Activated B cell treated with CpG ODN at 0.5 μM for 24 hours (primary cell): ENCODE data around the gene ARAP3. TPM values are rescaled to one million over a fixed set of nuclear protein-coding genes. Genes with fewer than 3 reads are reported as not detected.
A peak's percentile ranks its signal among the peaks of the same experiment; 100 is the strongest.

Experiments used
- ATAC-seq: fragments of 200-7000 bp; cut with Tn5 transposase; one replicate; pipeline ENCODE4 v1.10.0; 2021; ENCODE audit warnings: low read depth, mild to moderate bottlenecking, moderate library complexity
- CTCF ChIA-PET: fragments of 350-600 bp; sonication (Branson Sonifier 250); formaldehyde crosslinking; loops from one replicate; lab custom pipeline; 2021; ENCODE audit warnings: antibody characterized with exemption; lab: Charles Lee
- POLR2A ChIA-PET: fragments of 350-600 bp; sonication (Branson Sonifier 250); formaldehyde crosslinking; loops from one replicate; lab custom pipeline; 2021; ENCODE audit warnings: antibody characterized with exemption; lab: Charles Lee
- DNase-seq: peaks from one replicate; pipeline ENCODE4 v3.0.0; 2022
- H3K27ac Mint-ChIP-seq: one replicate; pipeline ENCODE4 v1.8.0; 2020; ENCODE audit warnings: mixed read lengths
- H3K27me3 Mint-ChIP-seq: one replicate; pipeline ENCODE4 v1.8.0; 2021; ENCODE audit warnings: mixed read lengths
- H3K36me3 Mint-ChIP-seq: one replicate; pipeline ENCODE4 v1.8.0; 2021; ENCODE audit warnings: low read depth, mixed read lengths
- H3K4me1 Mint-ChIP-seq: one replicate; pipeline ENCODE4 v1.8.0; 2021; ENCODE audit warnings: mixed read lengths
- H3K4me3 Mint-ChIP-seq: one replicate; pipeline ENCODE4 v1.8.0; 2020; ENCODE audit warnings: mild to moderate bottlenecking, mixed read lengths
- H3K9me3 Mint-ChIP-seq: one replicate; pipeline ENCODE4 v1.8.0; 2020; ENCODE audit warnings: mixed read lengths
- intact Hi-C: fragments of 100-400 bp; cut with micrococcal nuclease; formaldehyde crosslinking; loops from one replicate; pipeline ENCODE4 v1.15.1; 2024
- total RNA-seq: library from RNA; stranded (reverse); gene quantifications from 2 replicates; pipeline ENCODE4 v1.2.3, GENCODE V29; 2022
- TF ChIP-seq, protein P1 (sequence below): fragments of 200-600 bp; IDR thresholded peaks from one replicate; pipeline ENCODE4 v1.8.0; 2022; ENCODE audit warnings: antibody characterized with exemption, mild to moderate bottlenecking

ARAP3 gene
- total RNA-seq, 1 donor from 2014 or later, result 0.44 TPM

DNA sequence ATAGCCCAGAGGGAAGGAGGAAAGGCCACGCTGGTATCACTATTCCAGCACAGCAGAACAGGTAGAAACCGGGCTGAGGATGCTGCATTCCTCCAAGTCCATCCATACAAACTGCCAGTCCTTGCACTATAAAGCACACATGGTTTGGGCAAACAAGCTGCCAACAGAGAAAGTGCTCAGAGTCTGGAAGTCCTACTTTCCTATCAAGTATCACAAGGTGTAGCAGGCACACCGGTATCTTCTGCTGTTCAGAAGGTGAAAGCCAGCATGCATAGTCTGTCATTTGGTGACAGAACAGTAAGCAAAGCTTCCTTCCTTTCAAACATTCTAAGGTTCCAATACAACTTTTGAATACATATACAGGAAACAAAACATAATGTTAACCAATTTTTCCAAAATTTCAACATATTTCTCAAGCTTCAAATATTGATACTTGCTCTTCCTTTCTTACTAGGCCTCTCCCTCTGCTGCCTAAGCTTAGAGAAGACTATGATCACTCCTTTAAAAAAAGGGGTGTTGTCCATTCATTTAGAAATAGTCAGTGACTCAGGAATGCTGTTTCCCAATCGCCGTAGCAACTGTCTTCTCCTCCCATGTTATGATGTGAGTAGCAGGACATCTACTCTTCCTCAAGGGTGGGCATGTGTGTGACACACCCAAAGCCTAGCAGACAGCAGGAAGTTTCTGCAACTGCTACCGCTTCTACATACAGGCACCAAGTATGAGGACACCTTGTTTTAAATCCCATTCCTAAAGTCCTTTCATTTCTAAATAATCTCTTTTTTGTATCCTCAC lies 77.9 kb downstream of the ARAP3 start:
- H3K9me3 Mint-ChIP-seq, result no peaks in the 10 kb centered on the region
- ATAC-seq (no peak), DNase-seq (no peak)
- H3K27ac Mint-ChIP-seq, result peak overlapping the region; percentile 86
- TF ChIP-seq, protein P1, sequence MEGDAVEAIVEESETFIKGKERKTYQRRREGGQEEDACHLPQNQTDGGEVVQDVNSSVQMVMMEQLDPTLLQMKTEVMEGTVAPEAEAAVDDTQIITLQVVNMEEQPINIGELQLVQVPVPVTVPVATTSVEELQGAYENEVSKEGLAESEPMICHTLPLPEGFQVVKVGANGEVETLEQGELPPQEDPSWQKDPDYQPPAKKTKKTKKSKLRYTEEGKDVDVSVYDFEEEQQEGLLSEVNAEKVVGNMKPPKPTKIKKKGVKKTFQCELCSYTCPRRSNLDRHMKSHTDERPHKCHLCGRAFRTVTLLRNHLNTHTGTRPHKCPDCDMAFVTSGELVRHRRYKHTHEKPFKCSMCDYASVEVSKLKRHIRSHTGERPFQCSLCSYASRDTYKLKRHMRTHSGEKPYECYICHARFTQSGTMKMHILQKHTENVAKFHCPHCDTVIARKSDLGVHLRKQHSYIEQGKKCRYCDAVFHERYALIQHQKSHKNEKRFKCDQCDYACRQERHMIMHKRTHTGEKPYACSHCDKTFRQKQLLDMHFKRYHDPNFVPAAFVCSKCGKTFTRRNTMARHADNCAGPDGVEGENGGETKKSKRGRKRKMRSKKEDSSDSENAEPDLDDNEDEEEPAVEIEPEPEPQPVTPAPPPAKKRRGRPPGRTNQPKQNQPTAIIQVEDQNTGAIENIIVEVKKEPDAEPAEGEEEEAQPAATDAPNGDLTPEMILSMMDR, result no peak
- H3K27me3 Mint-ChIP-seq, result no peaks in the 10 kb centered on the region
- H3K4me3 Mint-ChIP-seq, result peak overlapping the region; percentile 44
- POLR2A ChIA-PET, result interaction anchor here (0.8 to 1.8 kb wide), 3 partner anchors 13 to 47 kb away, joined by 3 to 7 read pairs (median 3); partner anchors contain the start of genes DIAPH1 and FCHSD1
- H3K36me3 Mint-ChIP-seq, result peaks cover 6% of the 10 kb centered on the region
- intact Hi-C loops, result no loop called here
- CTCF ChIA-PET, result interaction anchor here (0.8 to 4.9 kb wide), 4 partner anchors 11 to 40 kb away, joined by 4 to 33 read pairs (median 8); partner anchors contain the start of gene DIAPH1
- peaks cover 89% of the 10 kb centered on the region for H3K4me1 Mint-ChIP-seq

Other genes starting within 250 kb of the ARAP3 start
- gene PCDHGC3, start 206.3 kb downstream of the ARAP3 start, total RNA-seq, result 2.6 and 3.3 TPM in 2 replicates
- gene PCDHGC4, start 197.2 kb downstream of the ARAP3 start, total RNA-seq, result 0.69 TPM in 2 replicates
- gene PCDHGC5, start 193.1 kb downstream of the ARAP3 start, total RNA-seq, result 0.24 and 0.38 TPM in 2 replicates
- 136 and 138 TPM in 2 replicates for gene DIAPH1, start 63.2 kb downstream of the ARAP3 start, total RNA-seq
- gene HDAC3, start 45.4 kb downstream of the ARAP3 start, total RNA-seq, result 101 and 102 TPM in 2 replicates
- 16.8 and 18.9 TPM in 2 replicates for gene RELL2, start 45.2 kb downstream of the ARAP3 start, total RNA-seq
- gene FCHSD1, start 30.8 kb downstream of the ARAP3 start, total RNA-seq, result 63.2 and 79.5 TPM in 2 replicates
- not detected in 2 replicates for gene PCDH1, start 196.2 kb upstream of the ARAP3 start, total RNA-seq
- gene DELE1, start 241.6 kb upstream of the ARAP3 start, total RNA-seq, result 95.0 and 114 TPM in 2 replicates